CD14-positive monocyte (primary cell): Measurements from ENCODE around the gene GRIK2. TPM values are rescaled to one million over a fixed set of nuclear protein-coding genes. Genes with fewer than 3 reads are reported as not detected.

Experiments used
- DNase-seq, 3 donors: peaks; one replicate each; pipeline ENCODE4 v3.0.0-alpha.2; 2011 to 2022
- H2AFZ ChIP-seq: 2 replicates; pipeline ENCODE4 v1.6.0; 2012; ENCODE audit warnings: mild to moderate bottlenecking, low read depth, low read length, inconsistent platforms; ENCODE audit not compliant: insufficient read depth, poor library complexity, severe bottlenecking
- H3K27ac ChIP-seq, 2 donors: 1 replicate in 1 of 2; 2 replicates in 1 of 2; pipeline ENCODE4 v1.5.1; 2012 to 2013; ENCODE audit warnings: low read length in 2 of 2, control low read depth in 1 of 2, inconsistent platforms in 1 of 2, low read depth in 1 of 2, mild to moderate bottlenecking in 1 of 2
- H3K27me3 ChIP-seq, 2 donors: one replicate each; pipeline versions ENCODE4 v1.6.0 to v1.6.1; 2011 to 2013; ENCODE audit warnings: low read length in 2 of 2; ENCODE audit not compliant: control insufficient read depth in 2 of 2, insufficient read depth in 2 of 2
- H3K36me3 ChIP-seq, 2 donors: replicated peaks in 1 of 2; 1 replicate in 1 of 2; 2 replicates in 1 of 2; pipeline versions ENCODE4 v1.5.1 to v1.6.1; 2012 to 2013; ENCODE audit warnings: low read length in 2 of 2, control low read depth in 1 of 2, inconsistent platforms in 1 of 2, mild to moderate bottlenecking in 1 of 2; ENCODE audit not compliant: insufficient read depth in 2 of 2, control insufficient read depth in 1 of 2
- H3K4me1 ChIP-seq, 2 donors: 1 replicate in 1 of 2; 2 replicates in 1 of 2; pipeline versions ENCODE4 v1.5.1 to v1.6.1; 2012 to 2013; ENCODE audit warnings: low read length in 2 of 2, control low read depth in 1 of 2, inconsistent platforms in 1 of 2, mild to moderate bottlenecking in 1 of 2, moderate library complexity in 1 of 2; ENCODE audit not compliant: insufficient read depth in 2 of 2, control insufficient read depth in 1 of 2
- H3K4me2 ChIP-seq: replicated peaks from 2 replicates; pipeline ENCODE3; 2012; ENCODE audit warnings: low read length, moderate library complexity, mild to moderate bottlenecking; ENCODE audit not compliant: poor library complexity, severe bottlenecking; ENCODE audit errors: extremely low read depth
- H3K4me3 ChIP-seq, 3 experiments: fragments of 200-600 bp in 1 of 3; sonication (generic) in 1 of 3; replicated peaks in 1 of 3; 1 replicate in 2 of 3; 2 replicates in 1 of 3; pipeline ENCODE4 v1.5.1; 2011 to 2013; ENCODE audit warnings: low read length in 3 of 3, mild to moderate bottlenecking in 3 of 3, control low read depth in 2 of 3, low read depth in 2 of 3, inconsistent platforms in 1 of 3, moderate library complexity in 1 of 3
- H3K79me2 ChIP-seq: 2 replicates; pipeline ENCODE4 v1.6.0; 2012; ENCODE audit warnings: mild to moderate bottlenecking, control low read depth, inconsistent platforms, low read length, moderate library complexity; ENCODE audit not compliant: insufficient read depth
- H3K9ac ChIP-seq: 2 replicates; pipeline ENCODE4 v1.6.0; 2017; ENCODE audit warnings: low read length, mild to moderate bottlenecking; ENCODE audit not compliant: insufficient read depth, poor library complexity, severe bottlenecking
- H3K9me3 ChIP-seq, 2 donors: replicated peaks in 1 of 2; 1 replicate in 1 of 2; 2 replicates in 1 of 2; pipeline versions ENCODE4 v1.5.1 to v1.6.1; 2012 to 2013; ENCODE audit warnings: low read length in 2 of 2, control low read depth in 1 of 2; ENCODE audit not compliant: control insufficient read depth in 1 of 2, insufficient read depth in 1 of 2
- H4K20me1 ChIP-seq: 2 replicates; pipeline ENCODE4 v1.6.0; 2012; ENCODE audit warnings: mild to moderate bottlenecking, low read length, control low read depth, moderate library complexity; ENCODE audit not compliant: insufficient read depth
- H3K27ac Mint-ChIP-seq, 7 donors: one replicate each; pipeline ENCODE4 v1.8.0; 2020; ENCODE audit warnings: mild to moderate bottlenecking in 7 of 7, mixed read lengths in 7 of 7, moderate library complexity in 6 of 7, inconsistent platforms in 2 of 7
- H3K27me3 Mint-ChIP-seq, 3 donors: one replicate each; pipeline ENCODE4 v1.8.0; 2021 to 2022; ENCODE audit warnings: low read depth in 3 of 3, mild to moderate bottlenecking in 3 of 3, mixed read lengths in 3 of 3, moderate library complexity in 3 of 3, inconsistent platforms in 1 of 3
- H3K36me3 Mint-ChIP-seq, 2 donors: one replicate each; pipeline ENCODE4 v1.8.0; 2020; ENCODE audit warnings: mixed read lengths in 2 of 2, inconsistent platforms in 1 of 2, mild to moderate bottlenecking in 1 of 2
- H3K4me1 Mint-ChIP-seq: one replicate; pipeline ENCODE4 v1.8.0; 2020; ENCODE audit warnings: mild to moderate bottlenecking, mixed read lengths
- H3K4me3 Mint-ChIP-seq, 2 donors: one replicate each; pipeline ENCODE4 v1.8.0; 2020; ENCODE audit warnings: mild to moderate bottlenecking in 2 of 2, mixed read lengths in 2 of 2, moderate library complexity in 1 of 2
- H3K9me3 Mint-ChIP-seq, 7 donors: one replicate each; pipeline ENCODE4 v1.8.0; 2020 to 2022; ENCODE audit warnings: mixed read lengths in 7 of 7, mild to moderate bottlenecking in 6 of 7, moderate library complexity in 6 of 7, inconsistent platforms in 2 of 7
- CTCF ChIP-seq: fragments of 200-600 bp; IDR thresholded peaks from one replicate; pipeline ENCODE4 v1.8.0; 2022; ENCODE audit warnings: antibody characterized with exemption, mild to moderate bottlenecking
- WGBS: methylation state at CpG from one replicate; pipeline ENCODE4 v1.1.5; 2013; ENCODE audit warnings: missing lambda C conversion rate; ENCODE audit not compliant: insufficient coverage; 5-methylcytosine and 5-hydroxymethylcytosine counted together
- intact Hi-C, 2 donors: fragments of 100-400 bp; cut with micrococcal nuclease; formaldehyde crosslinking; loops; one replicate each; pipeline versions ENCODE4 v1.15.0 to v1.15.1; 2023
- polyA plus RNA-seq, 3 donors: library from polyadenylated mRNA; depleted of rRNA in 1 of 3; unstranded in 2 of 3; stranded (reverse) in 1 of 3; fragments of 300-500 nt in 2 of 3; fragments of >200 nt in 1 of 3; fragmentation: Illumina TruSeq in 2 of 3; gene quantifications; 1 replicate in 2 of 3; 2 replicates in 1 of 3; pipeline ENCODE4 v1.2.3, GENCODE V29; 2012 to 2021

GRIK2 gene
- polyA plus RNA-seq, 3 donors, result not detected

- H3K36me3 ChIP-seq, result no peaks in the 10 kb centered on the region
- H3K27ac Mint-ChIP-seq, result no peak overlapping the region
Measured at GRCh38 chr6:101853231-101854085, 459.9 kb downstream of the GRIK2 start.

GRCh38 chr6:101876431-101876830 is 482.9 kb downstream of the GRIK2 start:
- no peaks in the 10 kb centered on the region for H3K27me3 Mint-ChIP-seq
- H3K79me2 ChIP-seq, result no peaks in the 10 kb centered on the region
- no peak for DNase-seq
- no peaks in the 10 kb centered on the region for H3K27me3 ChIP-seq
- no peak overlapping the region for H2AFZ ChIP-seq
- H3K4me3 Mint-ChIP-seq, result no peak overlapping the region
- H3K9ac ChIP-seq, result no peak overlapping the region
- H3K36me3 Mint-ChIP-seq, result no peaks in the 10 kb centered on the region
- H3K4me2 ChIP-seq, result no peak overlapping the region
- H3K27ac Mint-ChIP-seq, result no peak overlapping the region
- H3K36me3 ChIP-seq, result no peaks in the 10 kb centered on the region
- H3K9me3 ChIP-seq, result peaks cover 0 to 6% of the 10 kb centered on the region in 2 donors
- H3K4me3 ChIP-seq, result no peak overlapping the region
- H4K20me1 ChIP-seq, result no peaks in the 10 kb centered on the region
- H3K9me3 Mint-ChIP-seq, result peaks cover 0 to 3% (median 0%) of the 10 kb centered on the region in 7 donors
- H3K4me1 Mint-ChIP-seq, result no peaks in the 10 kb centered on the region
- TF ChIP-seq CTCF, result no peak
- intact Hi-C loops, result no loop called here
- no peaks in the 10 kb centered on the region for H3K4me1 ChIP-seq
- no peak overlapping the region for H3K27ac ChIP-seq

More at GRCh38 chr6:101853231-101854085, 459.9 kb downstream of the GRIK2 start:
- Histone ChIP-seq H3K27ac (no peak overlapping the region), H3K9me3 (no peaks in the 10 kb centered on the region), H3K27me3 (no peaks in the 10 kb centered on the region), H4K20me1 (no peaks in the 10 kb centered on the region), H3K4me2 (no peak overlapping the region), H3K79me2 (no peaks in the 10 kb centered on the region), H3K4me1 (no peaks in the 10 kb centered on the region), H3K4me3 (no peak overlapping the region), H3K9ac (no peak overlapping the region), H2AFZ (no peak overlapping the region)
- Mint-ChIP-seq H3K9me3 (peaks cover 0 to 2% (median 0%) of the 10 kb centered on the region in 7 donors), H3K4me1 (no peaks in the 10 kb centered on the region), H3K27me3 (peaks cover 0 to 2% (median 0%) of the 10 kb centered on the region in 3 donors), H3K36me3 (no peaks in the 10 kb centered on the region), H3K4me3 (no peak overlapping the region)
- DNase-seq, result no peak
- intact Hi-C loops, result no loop called here
- no peak for TF ChIP-seq CTCF
- WGBS, result no CpG with 5 or more reads among the region's 3 CpGs
